ENCODE data around the gene AKAP8. TPM values are rescaled to one million over a fixed set of nuclear protein-coding genes. Genes with fewer than 3 reads are reported as not detected.
"Not testable (repeated sequence)": the region's sequence is repeated elsewhere in the genome, so short reads cannot be mapped to it uniquely, and the experiment has no call there.

The AKAP8 gene
- polyA plus RNA-seq, 3 donors, result 22.7 to 25.0 (median 24.9) TPM

- DNase-seq (ENCODE audit: low read depth in 3 of 3, low spot score in 2 of 3), result no peak
Observed at GRCh38 chr19:15404097-15404779, 24.7 kb upstream of the AKAP8 start.

- no peak for DNase-seq (ENCODE audit: low read depth in 3 of 3, low spot score in 2 of 3)
Observed at GRCh38 chr19:15403151-15403531, 23.6 kb upstream of the AKAP8 start.

GRCh38 chr19:15402411-15403150, 23.0 kb upstream of the AKAP8 start:
- DNase-seq (ENCODE audit: low read depth in 3 of 3, low spot score in 2 of 3), result no peak

GRCh38 chr19:15401397-15401710, 21.8 kb upstream of the AKAP8 start:
- no peak for DNase-seq (ENCODE audit: low read depth in 3 of 3, low spot score in 2 of 3)

GRCh38 chr19:15400521-15401396, 21.2 kb upstream of the AKAP8 start:
- DNase-seq (ENCODE audit: low read depth in 3 of 3, low spot score in 2 of 3), result no peak

GRCh38 chr19:15399635-15400034, 20.0 kb upstream of the AKAP8 start:
- DNase-seq (ENCODE audit: low read depth in 3 of 3, low spot score in 2 of 3), result no peak

GRCh38 chr19:15399234-15399515, 19.6 kb upstream of the AKAP8 start:
- DNase-seq (ENCODE audit: low read depth in 3 of 3, low spot score in 2 of 3), result no peak

GRCh38 chr19:15398501-15399233, 19.1 kb upstream of the AKAP8 start:
- no peak for DNase-seq (ENCODE audit: low read depth in 3 of 3, low spot score in 2 of 3)

- DNase-seq (ENCODE audit: low read depth in 3 of 3, low spot score in 2 of 3), result no peak
Observed at GRCh38 chr19:15397782-15398181, 18.2 kb upstream of the AKAP8 start.

- no peak for DNase-seq (ENCODE audit: low read depth in 3 of 3, low spot score in 2 of 3)
Observed at GRCh38 chr19:15397236-15397635, 17.6 kb upstream of the AKAP8 start.

GRCh38 chr19:15396436-15396835, 16.8 kb upstream of the AKAP8 start:
- DNase-seq (ENCODE audit: low read depth in 3 of 3, low spot score in 2 of 3), result no peak

GRCh38 chr19:15395251-15395650, 15.7 kb upstream of the AKAP8 start:
- not testable (repeated sequence) for DNase-seq (ENCODE audit: low read depth in 3 of 3, low spot score in 2 of 3)

- no peak for DNase-seq (ENCODE audit: low read depth in 3 of 3, low spot score in 2 of 3)
Observed at GRCh38 chr19:15394426-15394825, 14.8 kb upstream of the AKAP8 start.

GRCh38 chr19:15393963-15394362, 14.4 kb upstream of the AKAP8 start:
- no peak for DNase-seq (ENCODE audit: low read depth in 3 of 3, low spot score in 2 of 3)

GRCh38 chr19:15390814-15391213, 11.2 kb upstream of the AKAP8 start:
- no peak for DNase-seq (ENCODE audit: low read depth in 3 of 3, low spot score in 2 of 3)

GRCh38 chr19:15381864-15382263, 2.3 kb upstream of the AKAP8 start:
- DNase-seq (ENCODE audit: low read depth in 3 of 3, low spot score in 2 of 3), result no peak

- DNase-seq (ENCODE audit: low read depth in 3 of 3, low spot score in 2 of 3), result no peak
Observed at GRCh38 chr19:15381429-15381828, 1.8 kb upstream of the AKAP8 start.

- peak in 2 of 3 donors; percentile 27 to 36 for DNase-seq (ENCODE audit: low read depth in 3 of 3, low spot score in 2 of 3)
Observed at GRCh38 chr19:15379999-15380647, 536 bp upstream of the AKAP8 start.

- peak; percentile 10 to 36 (median 19) for DNase-seq (ENCODE audit: low read depth in 3 of 3, low spot score in 2 of 3)
Observed at GRCh38 chr19:15378534-15379082, 979 bp downstream of the AKAP8 start.

- DNase-seq (ENCODE audit: low read depth in 3 of 3, low spot score in 2 of 3), result no peak
Observed at GRCh38 chr19:15374796-15375440, 4.7 kb downstream of the AKAP8 start.
